ENCODE data around the gene FAIM2. TPM values are rescaled to one million over a fixed set of nuclear protein-coding genes. Genes with fewer than 3 reads are reported as not detected.

FAIM2 gene
- total and polyA plus RNA-seq, 9 of the 15 experiments (the other 6 are each of a cell fraction or from before 2014, with no cell fraction given), result 0.01 to 0.10 TPM; not detected in 7

DNA sequence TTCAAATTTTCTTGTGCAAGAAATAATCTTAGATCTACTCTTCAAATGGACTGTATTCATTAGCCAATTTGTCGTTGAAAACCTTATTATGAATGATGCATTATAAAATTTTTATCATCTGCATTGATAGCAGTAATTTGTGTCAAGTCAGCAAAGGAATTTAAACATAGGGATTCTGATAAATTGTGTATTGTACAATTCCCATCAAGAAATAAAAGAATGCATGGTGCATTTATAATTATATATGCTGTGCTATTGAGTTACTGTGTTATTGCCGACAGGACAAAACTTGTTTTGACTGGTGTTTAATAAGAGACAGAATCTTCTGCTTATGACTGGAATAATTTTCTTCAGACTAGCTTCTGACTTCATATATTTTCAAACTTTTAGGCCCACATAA, 57.7 kb downstream of the FAIM2 start:
- Histone ChIP-seq H3K27ac (ENCODE audit: extremely low read depth, low read depth, low read length) (no peak overlapping the region), H3K9ac (ENCODE audit: insufficient read depth in 1 of 2, low read depth in 2 of 2, low read length in 2 of 2) (no peak overlapping the region), H3K4me1 (replicated peaks in 1 of 2; ENCODE audit: control insufficient read depth in 2 of 2, insufficient read depth in 2 of 2, low read length in 2 of 2) (peaks cover 16 to 17% of the 10 kb centered on the region in 2 experiments), H3K9me3 (replicated peaks; ENCODE audit: control insufficient read depth, insufficient read depth, low read depth, low read length) (no peaks in the 10 kb centered on the region), H3K9me1 (ENCODE audit: control insufficient read depth, insufficient read depth, low read length) (no peaks in the 10 kb centered on the region), H4K20me1 (replicated peaks; ENCODE audit: control insufficient read depth, insufficient read depth, low read length) (no peaks in the 10 kb centered on the region), H3K36me3 (ENCODE audit: control insufficient read depth, insufficient read depth, low read length) (peaks cover 3% of the 10 kb centered on the region; the same call in 1 of the 3 replicates), H3K27me3 (ENCODE audit: control insufficient read depth in 2 of 2, insufficient read depth in 2 of 2, low read length in 2 of 2) (peaks cover 5 to 7% of the 10 kb centered on the region in 2 experiments; a peak in 3 of 5 replicates), H3K4me2 (ENCODE audit: insufficient read depth, low read length) (no peak overlapping the region), H3K4me3 (no peak overlapping the region), H2AFZ (ENCODE audit: low read depth, low read length) (no peak overlapping the region), H3K79me2 (ENCODE audit: control insufficient read depth, insufficient read depth, low read length) (peaks cover 22% of the 10 kb centered on the region)
- ChIA-PET POLR2A (no interaction called here), CTCF (ENCODE audit: low intra/inter-chr PET ratio) (no interaction called here)
- in situ Hi-C loops (cut with MboI) (no loop called here), intact Hi-C loops (cut with micrococcal nuclease) (no loop called here)
- 42% methylated on average over 2 of the region's 2 CpGs for WGBS (ENCODE audit: insufficient coverage, low coverage, missing lambda C conversion rate)
- TF ChIP-seq MAFG (tag; conservative IDR thresholded peaks at IDR 0.05), result peak; percentile 54; the same call in 1 of the 2 replicates
- no peak for TF ChIP-seq ZC3H8 (IDR thresholded peaks at IDR 0.05)
- TF ChIP-seq CEBPB (tag; IDR thresholded peaks at IDR 0.05), result no peak
- TF ChIP-seq MAFF (IDR thresholded peaks at IDR 0.05; ENCODE audit: low read length), result peak; percentile 47
- TF ChIP-seq ZNF316 (IDR thresholded peaks at IDR 0.05), result peak; percentile 90
- TF ChIP-seq MAFK (IDR thresholded peaks at IDR 0.05; ENCODE audit: low read length), result peak; percentile 60
- TF ChIP-seq C11orf30 (IDR thresholded peaks at IDR 0.05; ENCODE audit: low read depth), result peak; percentile 78; the same call in 1 of the 2 replicates
- no peak for TF ChIP-seq HLTF (IDR thresholded peaks at IDR 0.05)
- BruUV-seq (replicated peaks), result no TSS peak
- ATAC-seq (no peak), FAIRE-seq (no peak), DNase-seq (ENCODE audit: extremely low read depth in 1 of 4, low spot score in 3 of 4) (no peak)
